Measurements from ENCODE around the gene TADA2A. TPM values are rescaled to one million over a fixed set of nuclear protein-coding genes. Genes with fewer than 3 reads are reported as not detected.

Gene TADA2A
- total and polyA plus RNA-seq, 2 of the 8 experiments (the other 6 are each of a cell fraction or from before 2014, with no cell fraction given), result 8.4 to 18.5 TPM

GRCh38 chr17:37425268-37425667 is 18.6 kb downstream of the TADA2A start (continued):
- TF ChIP-seq CHD7 (IDR thresholded peaks at IDR 0.05; ENCODE audit: insufficient replicate concordance, low read length), result no peak
- no peak for TF ChIP-seq JUN (IDR thresholded peaks at IDR 0.05; ENCODE audit: low read depth, low read length)
- no peak for TF ChIP-seq KDM1A (IDR thresholded peaks at IDR 0.05; ENCODE audit: borderline replicate concordance, low read length)
- TF ChIP-seq RNF2 (IDR thresholded peaks at IDR 0.05; ENCODE audit: borderline replicate concordance, low read depth, low read length, missing control alignments, poor library complexity, severe bottlenecking), result no peak
- no peak for TF ChIP-seq BACH1 (IDR thresholded peaks at IDR 0.05; ENCODE audit: low read length)
- no peak for TF ChIP-seq CBX5 (IDR thresholded peaks at IDR 0.05; ENCODE audit: low read depth, low read length)
